NCI-H1930 (cell line): ENCODE data around the gene ZBTB38.

Experiments used
- DNase-seq, 2 experiments: peaks; one replicate each; lab custom pipeline; 2025; lab: John Stamatoyannopoulos, UW

Gene ZBTB38

GRCh38 chr3:141388395-141388794 is 20.1 kb downstream of the ZBTB38 start:
- DNase-seq, result no peak

GRCh38 chr3:141388823-141389621 is 20.7 kb downstream of the ZBTB38 start:
- no peak for DNase-seq

GRCh38 chr3:141389703-141390102 is 21.4 kb downstream of the ZBTB38 start:
- DNase-seq, result no peak

GRCh38 chr3:141390747-141391146 is 22.4 kb downstream of the ZBTB38 start:
- no peak for DNase-seq

GRCh38 chr3:141391298-141391990 is 23.1 kb downstream of the ZBTB38 start:
- no peak for DNase-seq

DNA sequence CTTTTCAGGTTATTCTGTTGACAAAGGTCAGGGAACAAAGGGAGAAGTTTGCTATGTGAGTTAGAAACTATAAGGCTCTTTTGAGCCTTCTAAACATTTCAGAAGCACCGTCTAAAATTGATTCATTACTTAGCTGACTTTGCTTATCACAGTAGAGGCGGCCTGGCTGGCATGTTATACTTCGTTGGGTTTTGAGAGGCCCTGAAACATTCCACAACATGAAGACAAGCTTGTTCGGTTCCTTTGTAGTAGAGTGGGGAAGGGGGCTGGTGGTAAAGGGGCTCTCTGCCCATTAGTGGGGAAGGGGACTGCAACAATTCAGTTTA is 23.6 kb downstream of the ZBTB38 start:
- no peak for DNase-seq

DNA sequence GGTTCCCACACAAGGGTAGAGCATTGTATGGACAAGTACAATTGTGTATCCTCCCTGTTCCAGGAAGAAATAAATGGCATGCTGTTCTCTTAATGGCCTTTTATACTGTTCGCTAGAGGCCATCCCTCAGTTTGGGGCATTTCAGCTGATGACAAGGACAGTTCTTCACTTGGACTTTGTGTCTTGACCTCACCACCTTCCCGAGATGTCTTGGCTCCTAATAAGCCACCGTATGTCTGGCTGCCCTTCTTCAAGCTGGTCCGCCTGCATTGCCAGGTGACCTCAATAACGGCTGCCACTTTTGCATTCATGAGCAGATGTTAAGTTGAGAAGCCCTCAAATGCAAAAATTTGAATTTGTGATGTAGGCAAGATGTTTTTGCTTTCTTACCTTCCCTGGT is 24.1 kb downstream of the ZBTB38 start:
- DNase-seq, result no peak

DNA sequence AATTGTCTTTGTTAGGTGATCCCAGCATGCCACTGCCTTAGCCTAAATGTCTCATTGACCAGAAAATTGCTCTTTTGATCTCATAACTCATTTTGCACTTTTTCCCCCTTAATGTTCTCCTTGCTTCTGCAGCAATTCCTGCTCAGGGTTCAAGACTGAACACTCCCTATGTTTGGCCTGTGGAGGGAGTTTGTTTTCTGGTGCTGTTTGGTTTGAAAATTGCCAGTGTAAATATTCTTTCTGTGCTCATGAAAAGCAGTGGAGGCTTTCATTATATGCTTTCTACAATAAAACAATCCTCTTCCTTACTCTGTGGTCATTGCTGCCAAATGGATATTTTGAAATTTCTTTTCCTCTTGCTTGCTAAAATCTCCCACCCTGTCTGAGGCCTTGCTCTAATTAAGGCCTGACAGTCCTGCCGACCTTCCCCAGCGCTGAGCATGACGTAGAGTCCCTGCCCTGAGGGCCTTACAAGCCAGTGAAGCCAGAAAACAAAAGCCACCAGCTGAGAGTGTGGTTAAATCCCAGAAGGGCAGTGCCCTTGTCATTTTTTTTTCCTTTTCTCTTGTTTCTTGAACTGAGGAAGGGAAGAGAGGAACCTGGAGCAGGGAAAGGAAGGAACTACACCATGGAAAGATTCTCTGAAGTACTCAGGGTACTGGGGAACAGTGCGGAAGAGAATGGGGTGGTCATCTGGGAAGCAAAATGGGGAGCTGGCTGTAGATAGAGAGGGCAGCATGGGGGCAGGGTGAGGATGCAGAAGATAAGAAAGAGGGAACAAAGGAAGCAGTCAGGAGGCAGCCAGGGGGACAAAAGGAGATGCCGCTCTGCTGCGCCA is 24.8 kb downstream of the ZBTB38 start:
- DNase-seq, result peak in 1 of 2 experiments; percentile 19

GRCh38 chr3:141393735-141394076 is 25.4 kb downstream of the ZBTB38 start:
- no peak for DNase-seq

DNA sequence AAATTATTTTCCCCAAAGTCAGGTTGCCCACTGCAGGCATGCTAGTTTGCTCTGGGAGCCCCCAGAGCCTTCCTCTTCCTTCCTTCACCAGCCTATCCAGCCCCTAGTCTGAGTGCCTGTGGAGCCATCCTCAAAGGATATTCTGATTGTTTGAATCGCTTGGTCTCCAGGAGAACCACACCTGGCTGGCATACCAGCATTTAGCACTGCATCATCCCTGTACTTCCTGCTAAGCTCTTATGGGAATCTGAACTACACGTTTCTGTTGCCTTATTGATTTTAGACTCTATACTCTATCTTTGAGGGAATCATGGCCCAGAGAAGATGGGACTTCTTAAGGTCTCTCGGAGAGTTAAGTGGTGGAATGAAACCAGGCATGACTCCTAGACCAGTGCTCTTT is 26.3 kb downstream of the ZBTB38 start:
- no peak for DNase-seq

GRCh38 chr3:141395005-141395589 is 26.8 kb downstream of the ZBTB38 start:
- DNase-seq, result no peak

DNA sequence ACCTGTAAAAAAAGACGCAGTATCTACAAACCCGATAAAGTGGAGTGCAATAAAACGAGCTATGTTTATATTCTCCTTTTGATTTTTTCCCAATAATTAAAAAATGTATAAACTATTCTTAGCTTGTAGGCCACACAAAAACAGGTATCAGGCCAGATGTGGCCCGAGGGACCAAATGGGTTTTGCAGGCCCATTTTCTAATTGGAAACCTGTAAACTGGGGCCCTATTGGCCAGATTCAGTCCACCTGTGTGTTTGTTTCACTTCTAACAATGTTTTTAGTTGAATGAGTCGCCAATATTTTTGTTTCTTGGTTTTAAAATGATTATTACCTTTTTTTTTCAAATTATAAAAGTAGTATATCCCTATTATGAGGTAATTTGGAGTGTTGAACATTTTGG is 29.7 kb downstream of the ZBTB38 start:
- DNase-seq, result no peak

DNA sequence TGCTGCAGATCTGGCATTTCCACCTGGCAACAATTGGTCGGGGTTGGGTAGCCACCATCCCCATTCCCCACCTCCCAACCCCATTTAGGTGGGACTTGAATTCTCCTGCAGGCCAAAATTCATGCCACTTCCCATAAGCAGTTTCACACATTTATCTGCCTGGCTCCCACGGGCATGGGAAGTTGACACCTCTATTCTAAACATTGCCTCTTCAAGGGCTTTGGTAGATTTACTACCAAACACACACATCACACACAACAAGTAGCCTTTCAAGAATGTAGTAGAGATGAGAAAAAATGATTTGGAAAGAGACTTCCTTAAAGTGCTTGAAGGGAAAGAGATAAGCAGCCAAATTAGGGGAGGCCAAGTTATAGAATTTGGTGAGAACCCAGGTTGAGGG is 30.9 kb downstream of the ZBTB38 start:
- DNase-seq, result no peak

DNA sequence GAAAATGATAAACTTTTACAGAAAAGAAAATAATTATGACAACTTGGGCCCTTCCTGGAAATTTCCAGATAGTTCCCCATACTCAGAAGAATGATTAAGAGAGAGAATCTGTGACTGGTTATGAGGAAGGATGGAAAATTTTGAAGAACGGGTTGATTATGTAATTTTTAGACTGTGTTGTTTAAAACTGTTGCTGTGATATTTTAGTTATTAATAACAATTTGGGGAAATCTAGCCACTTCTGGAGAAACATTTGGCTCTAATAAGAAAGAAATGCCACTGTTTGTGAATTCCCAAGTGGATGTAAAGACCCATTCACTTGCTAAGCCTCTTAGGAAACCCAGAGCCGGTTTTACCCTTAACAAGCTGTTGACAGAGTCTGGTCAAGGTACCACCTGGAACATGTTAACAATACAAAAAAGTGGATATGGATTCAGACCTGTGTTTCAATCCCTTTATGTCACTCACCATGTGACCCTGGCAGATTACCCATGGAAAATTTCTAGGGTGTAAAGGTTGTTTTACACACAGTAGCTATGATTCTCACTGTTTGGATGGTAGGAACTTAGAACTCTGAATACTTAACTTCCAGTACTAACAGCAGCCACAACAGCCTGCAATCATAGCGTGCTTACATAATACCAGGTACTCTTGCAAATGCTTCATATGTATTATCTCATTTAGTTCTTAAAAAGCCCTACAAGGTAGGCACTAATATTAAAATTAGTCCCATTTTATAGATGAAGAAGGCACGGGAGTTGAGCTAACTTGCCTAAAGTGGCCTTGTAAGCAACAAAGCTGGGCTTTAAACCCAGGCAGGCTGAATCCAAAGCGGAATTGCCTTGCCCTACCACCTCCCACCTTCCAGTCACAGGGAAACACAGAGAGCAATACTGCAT is 32.0 kb downstream of the ZBTB38 start:
- DNase-seq, result no peak

DNA sequence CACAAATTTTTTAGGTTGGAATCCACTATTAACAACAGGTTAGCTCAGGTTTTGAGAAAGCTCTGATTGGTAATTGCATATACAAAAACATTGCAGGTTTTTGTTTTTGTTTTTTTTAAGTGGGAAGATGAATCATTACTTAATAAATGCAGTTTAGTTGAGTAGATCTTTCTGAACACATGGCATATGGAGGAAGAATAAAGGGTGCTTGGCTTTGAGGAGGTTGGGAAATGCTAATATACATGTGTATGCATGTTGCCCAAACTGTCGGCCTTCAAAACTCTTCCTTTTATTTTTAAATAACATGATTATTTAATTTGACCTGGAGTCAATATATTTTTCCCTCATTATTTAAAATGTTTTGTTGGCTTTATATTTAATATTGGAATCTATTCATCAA is 32.8 kb downstream of the ZBTB38 start:
- no peak for DNase-seq

DNA sequence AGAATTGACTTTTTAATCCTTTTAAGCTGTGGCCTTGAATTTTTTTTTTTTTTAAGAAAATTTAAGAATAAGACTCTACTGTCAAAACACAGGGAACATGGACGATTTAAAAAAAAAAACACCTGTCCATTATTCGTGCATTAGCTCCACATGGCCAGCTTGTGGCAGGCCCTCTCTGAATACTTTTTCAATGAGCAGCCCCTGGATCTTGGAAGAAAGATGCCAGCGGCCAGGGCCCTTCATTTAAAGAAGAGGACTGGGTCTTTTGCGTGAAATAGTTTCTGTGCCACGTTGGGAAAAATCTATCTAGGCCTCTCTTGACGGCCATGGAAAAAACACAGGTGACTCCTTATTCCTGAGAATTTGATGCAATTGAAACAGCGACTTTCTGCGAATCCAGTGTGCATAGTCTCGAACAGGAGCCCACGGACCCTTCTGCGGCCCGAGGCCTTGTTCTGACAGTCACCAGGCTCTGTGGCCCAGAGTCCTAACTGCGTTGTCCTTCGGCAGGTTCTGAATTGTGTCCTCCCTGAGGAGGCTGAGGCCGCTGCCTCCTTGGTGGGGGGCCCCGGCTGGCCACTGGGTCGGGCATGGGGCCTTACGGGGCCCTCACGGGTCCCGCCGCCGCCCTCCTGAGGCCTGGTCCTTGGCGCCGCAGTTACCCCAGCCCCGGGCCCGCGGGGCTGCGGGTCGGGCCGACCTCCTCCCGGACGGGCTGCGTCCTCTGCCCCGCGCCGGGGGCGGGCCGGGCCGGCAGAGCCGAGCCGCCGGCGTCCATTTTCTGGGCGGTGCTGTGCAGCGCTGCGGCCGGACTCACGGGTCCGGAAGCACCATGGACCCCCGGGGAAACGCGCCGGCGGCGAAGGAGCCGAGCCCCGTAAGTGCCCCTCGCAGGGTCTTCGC is 33.5 kb downstream of the ZBTB38 start:
- no peak for DNase-seq

- no peak for DNase-seq
These were observed 34.3 kb downstream of the ZBTB38 start for GRCh38 chr3:141402476-141403171.

- DNase-seq, result no peak
These were observed 35.3 kb downstream of the ZBTB38 start for GRCh38 chr3:141403576-141403975.

- DNase-seq, result no peak
These were observed 36.7 kb downstream of the ZBTB38 start for GRCh38 chr3:141405025-141405424.

GRCh38 chr3:141405591-141405990 is 37.3 kb downstream of the ZBTB38 start:
- DNase-seq, result no peak
